ENCODE measurements around the gene BHLHE40. TPM values are rescaled to one million over a fixed set of nuclear protein-coding genes. Genes with fewer than 3 reads are reported as not detected.

BHLHE40 gene
- polyA plus RNA-seq, 3 donors: 20.2 to 167 (median 23.4) TPM

DNA sequence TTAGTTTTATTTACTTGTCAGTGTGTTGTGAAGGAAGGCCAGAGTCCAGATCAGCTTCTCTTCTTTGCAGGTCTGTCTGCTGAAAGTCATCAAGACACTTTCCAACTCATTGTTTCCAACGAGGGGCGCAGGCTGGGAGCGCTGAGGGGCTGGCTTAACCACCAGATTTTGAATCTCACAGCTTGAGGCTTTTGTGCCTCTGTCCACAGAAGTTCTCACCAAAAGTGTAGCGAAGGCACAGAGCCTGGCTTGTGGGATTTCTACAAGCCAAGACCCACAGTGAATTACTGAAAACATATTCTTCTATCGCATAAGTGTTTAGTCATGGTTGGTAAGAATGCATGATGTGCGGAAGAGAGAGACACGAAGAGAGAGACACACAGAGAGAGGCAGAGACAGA, 35.2 kb downstream of the BHLHE40 start:
- no peak overlapping the region for H3K4me3 ChIP-seq (replicated peaks in 1 of 3; ENCODE audit: low read depth in 2 of 3, low read length in 3 of 3)
- H4K20me1 ChIP-seq (ENCODE audit: insufficient read depth, low read length): no peaks in the 10 kb centered on the region
- H3K4me1 Mint-ChIP-seq: peaks cover 80% of the 10 kb centered on the region
- TF ChIP-seq CTCF (IDR thresholded peaks at IDR 0.05): no peak
- H3K36me3 ChIP-seq (replicated peaks in 1 of 2; ENCODE audit: control insufficient read depth in 1 of 2, insufficient read depth in 2 of 2, low read length in 2 of 2): no peaks in the 10 kb centered on the region
- H3K4me3 Mint-ChIP-seq: peak overlapping the region in 1 of 2 donors; percentile 28
- H3K9me3 Mint-ChIP-seq: peaks cover 0 to 3% (median 0%) of the 10 kb centered on the region in 7 donors
- no peak for DNase-seq
- no peak overlapping the region for H3K27ac ChIP-seq (ENCODE audit: low read depth in 1 of 2, low read length in 2 of 2)
- H2AFZ ChIP-seq (ENCODE audit: insufficient read depth, low read depth, low read length, poor library complexity, severe bottlenecking): no peak overlapping the region
- H3K4me1 ChIP-seq (ENCODE audit: control insufficient read depth in 1 of 2, insufficient read depth in 2 of 2, low read length in 2 of 2): peaks cover 71 to 80% of the 10 kb centered on the region in 2 donors
- no peaks in the 10 kb centered on the region for H3K27me3 Mint-ChIP-seq (ENCODE audit: low read depth in 3 of 3)
- peak overlapping the region in 5 of 7 donors; percentile 16 to 95 (median 70) for H3K27ac Mint-ChIP-seq
- H3K9me3 ChIP-seq (replicated peaks in 1 of 2; ENCODE audit: control insufficient read depth in 1 of 2, insufficient read depth in 1 of 2, low read length in 2 of 2): no peaks in the 10 kb centered on the region
- no peak overlapping the region for H3K9ac ChIP-seq (ENCODE audit: insufficient read depth, low read length, poor library complexity, severe bottlenecking)
- intact Hi-C loops (cut with micrococcal nuclease): loop anchor here in 1 of 2 donors (10.0 kb wide), 2 partner anchors 110 to 180 kb away; partner anchors contain the start of gene ARL8B
- WGBS (ENCODE audit: insufficient coverage): 98% methylated on average over 4 of the region's 7 CpGs
- H3K79me2 ChIP-seq (ENCODE audit: insufficient read depth, low read length): no peaks in the 10 kb centered on the region
- no peaks in the 10 kb centered on the region for H3K27me3 ChIP-seq (ENCODE audit: control insufficient read depth in 2 of 2, insufficient read depth in 2 of 2, low read length in 2 of 2)
- H3K36me3 Mint-ChIP-seq: peaks cover 0 to 10% of the 10 kb centered on the region in 2 donors
- H3K4me2 ChIP-seq (replicated peaks; ENCODE audit: extremely low read depth, low read length, poor library complexity, severe bottlenecking): no peak overlapping the region

GRCh38 chr3:5015056-5015455, 35.8 kb downstream of the BHLHE40 start:
- peaks cover 0 to 11% of the 10 kb centered on the region in 2 donors for H3K36me3 Mint-ChIP-seq
- no peak for TF ChIP-seq CTCF (IDR thresholded peaks at IDR 0.05)

More at GRCh38 chr3:5015056-5015455, 35.8 kb downstream of the BHLHE40 start:
- Histone ChIP-seq H2AFZ (ENCODE audit: insufficient read depth, low read depth, low read length, poor library complexity, severe bottlenecking) (no peak overlapping the region), H4K20me1 (ENCODE audit: insufficient read depth, low read length) (no peaks in the 10 kb centered on the region), H3K79me2 (ENCODE audit: insufficient read depth, low read length) (no peaks in the 10 kb centered on the region), H3K9ac (ENCODE audit: insufficient read depth, low read length, poor library complexity, severe bottlenecking) (no peak overlapping the region), H3K4me1 (ENCODE audit: control insufficient read depth in 1 of 2, insufficient read depth in 2 of 2, low read length in 2 of 2) (peaks cover 78 to 87% of the 10 kb centered on the region in 2 donors), H3K36me3 (replicated peaks in 1 of 2; ENCODE audit: control insufficient read depth in 1 of 2, insufficient read depth in 2 of 2, low read length in 2 of 2) (no peaks in the 10 kb centered on the region), H3K27ac (ENCODE audit: low read depth in 1 of 2, low read length in 2 of 2) (no peak overlapping the region), H3K4me2 (replicated peaks; ENCODE audit: extremely low read depth, low read length, poor library complexity, severe bottlenecking) (no peak overlapping the region), H3K9me3 (replicated peaks in 1 of 2; ENCODE audit: control insufficient read depth in 1 of 2, insufficient read depth in 1 of 2, low read length in 2 of 2) (no peaks in the 10 kb centered on the region), H3K27me3 (ENCODE audit: control insufficient read depth in 2 of 2, insufficient read depth in 2 of 2, low read length in 2 of 2) (no peaks in the 10 kb centered on the region), H3K4me3 (replicated peaks in 1 of 3; ENCODE audit: low read depth in 2 of 3, low read length in 3 of 3) (no peak overlapping the region)
- no peak for DNase-seq
- 92% methylated on average over 2 of the region's 5 CpGs for WGBS (ENCODE audit: insufficient coverage)
- Mint-ChIP-seq H3K4me3 (no peak overlapping the region), H3K27me3 (ENCODE audit: low read depth in 3 of 3) (no peaks in the 10 kb centered on the region), H3K27ac (peak overlapping the region in 5 of 7 donors; percentile 0 to 95 (median 24)), H3K9me3 (peaks cover 0 to 3% (median 0%) of the 10 kb centered on the region in 7 donors), H3K4me1 (peaks cover 86% of the 10 kb centered on the region)
- intact Hi-C loops (cut with micrococcal nuclease): loop anchor here in 1 of 2 donors (5.0 to 10.0 kb wide), 3 partner anchors 33 to 180 kb away; partner anchors contain the start of gene ARL8B
